Endothelial cell (in vitro differentiated cells): Measurements from ENCODE around the gene VSTM2L. TPM values are rescaled to one million over a fixed set of nuclear protein-coding genes. Genes with fewer than 3 reads are reported as not detected.

ENCODE experiments used
- DNase-seq: peaks from one replicate; pipeline ENCODE4 v3.0.0; 2021; ENCODE audit warnings: low spot score
- H3K27ac Mint-ChIP-seq: one replicate; pipeline ENCODE4 v1.8.0; 2021; ENCODE audit warnings: mixed read lengths, inconsistent platforms; ENCODE audit not compliant: unreplicated experiment
- H3K27me3 Mint-ChIP-seq: one replicate; pipeline ENCODE4 v1.8.0; 2021; ENCODE audit warnings: mild to moderate bottlenecking, moderate library complexity, mixed read lengths, inconsistent platforms; ENCODE audit not compliant: unreplicated experiment
- H3K36me3 Mint-ChIP-seq: one replicate; pipeline ENCODE4 v1.8.0; 2021; ENCODE audit warnings: mild to moderate bottlenecking, low read depth, mixed read lengths, inconsistent platforms; ENCODE audit not compliant: unreplicated experiment
- H3K4me1 Mint-ChIP-seq: one replicate; pipeline ENCODE4 v1.8.0; 2021; ENCODE audit warnings: mild to moderate bottlenecking, mixed read lengths, inconsistent platforms; ENCODE audit not compliant: unreplicated experiment
- H3K4me3 Mint-ChIP-seq: one replicate; pipeline ENCODE4 v1.8.0; 2021; ENCODE audit warnings: mild to moderate bottlenecking, mixed read lengths, inconsistent platforms; ENCODE audit not compliant: unreplicated experiment
- H3K9me3 Mint-ChIP-seq: one replicate; pipeline ENCODE4 v1.8.0; 2021; ENCODE audit warnings: mixed read lengths, inconsistent platforms; ENCODE audit not compliant: unreplicated experiment
- CTCF ChIP-seq: fragments of 200-600 bp; sonication (generic); IDR thresholded peaks from one replicate; pipeline ENCODE4 v1.5.0; 2021; ENCODE audit warnings: antibody characterized with exemption; ENCODE audit not compliant: unreplicated experiment
- total RNA-seq: library from RNA; stranded (reverse); fragmentation: NEBNext Ultra II Directional; extraction: Animal tissue kit (Norgen Biotek cat#: 25700); gene quantifications from one replicate; pipeline ENCODE4 v1.2.1, GENCODE V29; 2021; ENCODE audit not compliant: unreplicated experiment

The VSTM2L gene
- total RNA-seq, 1 donor from 2014 or later, result 1.6 TPM

GRCh38 chr20:37875460-37876175 is 27.3 kb upstream of the VSTM2L start:
- Mint-ChIP-seq H3K9me3 (no peaks in the 10 kb centered on the region), H3K36me3 (peaks cover 23% of the 10 kb centered on the region), H3K27ac (no peak overlapping the region), H3K27me3 (peaks cover 5% of the 10 kb centered on the region), H3K4me3 (no peak overlapping the region), H3K4me1 (no peaks in the 10 kb centered on the region)
- DNase-seq, result no peak
- no peak for TF ChIP-seq CTCF

GRCh38 chr20:37876863-37877262 is 26.1 kb upstream of the VSTM2L start:
- H3K4me3 Mint-ChIP-seq, result no peak overlapping the region
- H3K36me3 Mint-ChIP-seq, result peaks cover 14% of the 10 kb centered on the region
- H3K27ac Mint-ChIP-seq, result no peak overlapping the region
- no peak for TF ChIP-seq CTCF
- DNase-seq, result no peak
- H3K27me3 Mint-ChIP-seq, result peaks cover 2% of the 10 kb centered on the region
- H3K4me1 Mint-ChIP-seq, result no peaks in the 10 kb centered on the region
- H3K9me3 Mint-ChIP-seq, result no peaks in the 10 kb centered on the region

GRCh38 chr20:37877832-37878772 is 24.8 kb upstream of the VSTM2L start:
- peaks cover 13% of the 10 kb centered on the region for H3K36me3 Mint-ChIP-seq
- H3K27me3 Mint-ChIP-seq, result peaks cover 2% of the 10 kb centered on the region
- TF ChIP-seq CTCF, result no peak
- no peak overlapping the region for H3K27ac Mint-ChIP-seq
- H3K4me3 Mint-ChIP-seq, result no peak overlapping the region
- H3K4me1 Mint-ChIP-seq, result no peaks in the 10 kb centered on the region
- DNase-seq, result no peak
- no peaks in the 10 kb centered on the region for H3K9me3 Mint-ChIP-seq

GRCh38 chr20:37878835-37879599 is 23.9 kb upstream of the VSTM2L start:
- peaks cover 2% of the 10 kb centered on the region for H3K4me1 Mint-ChIP-seq
- H3K27ac Mint-ChIP-seq, result no peak overlapping the region
- no peak overlapping the region for H3K4me3 Mint-ChIP-seq
- H3K36me3 Mint-ChIP-seq, result peaks cover 13% of the 10 kb centered on the region
- no peaks in the 10 kb centered on the region for H3K9me3 Mint-ChIP-seq
- DNase-seq, result no peak
- TF ChIP-seq CTCF, result no peak
- H3K27me3 Mint-ChIP-seq, result peaks cover 2% of the 10 kb centered on the region
